PFSK-1 (cell line): Measurements from ENCODE around the gene B3GNT3.

Source experiments
- SIN3A ChIP-seq: IDR thresholded peaks from 2 replicates; pipeline ENCODE4 v1.6.1; 2012; ENCODE audit warnings: mild to moderate bottlenecking, low read length, moderate library complexity, borderline replicate concordance; ENCODE audit not compliant: insufficient read depth
- TF ChIP-seq, protein P1 (sequence below), 2 experiments: IDR thresholded peaks; 2 replicates each; pipeline versions ENCODE4 v1.6.1 to v1.8.0; 2011 to 2012; ENCODE audit warnings: low read depth in 2 of 2, low read length in 2 of 2, control low read depth in 1 of 2, inconsistent platforms in 1 of 2, mild to moderate bottlenecking in 1 of 2, moderate library complexity in 1 of 2; ENCODE audit not compliant: insufficient read depth in 1 of 2

DNA sequence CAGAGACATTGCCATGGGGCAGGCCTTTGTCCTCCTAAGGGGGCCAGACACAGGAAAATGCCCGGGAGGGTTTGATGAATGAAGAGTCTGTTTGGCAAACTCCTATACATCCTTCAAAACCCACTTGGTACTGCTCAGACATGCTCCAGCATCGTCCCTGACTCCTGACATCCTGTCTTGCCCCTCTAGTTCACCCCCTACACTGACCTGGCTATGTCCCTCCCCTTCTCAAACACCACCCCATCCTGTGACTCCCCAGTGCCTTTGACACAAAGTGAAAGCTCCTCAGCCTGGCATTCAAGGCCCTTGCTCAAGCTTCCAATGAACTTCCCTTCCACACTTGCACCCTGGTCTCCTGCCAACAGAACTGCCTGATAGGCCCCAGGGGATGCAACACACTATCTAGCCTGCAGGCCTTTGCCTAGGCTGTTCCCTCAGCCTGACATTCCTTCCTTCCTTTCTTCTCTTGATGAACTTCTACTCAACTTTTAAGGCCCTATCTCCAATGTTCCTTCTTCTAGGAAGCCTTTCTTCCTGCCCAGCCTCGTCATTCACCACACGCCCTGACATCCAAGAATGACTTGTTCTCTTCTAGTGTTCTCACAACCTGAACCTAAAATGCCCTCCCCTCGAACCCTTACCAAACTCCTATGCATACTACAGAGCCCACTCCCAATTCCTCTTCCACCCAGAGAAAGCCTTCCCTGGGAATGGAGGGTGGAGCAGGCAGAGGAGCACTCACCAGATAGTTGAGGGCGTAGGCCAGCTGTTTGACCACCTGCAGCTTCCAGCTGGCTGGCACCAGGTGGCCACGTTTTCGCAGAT lies 40.5 kb downstream of the B3GNT3 start:
- TF ChIP-seq, protein P1, sequence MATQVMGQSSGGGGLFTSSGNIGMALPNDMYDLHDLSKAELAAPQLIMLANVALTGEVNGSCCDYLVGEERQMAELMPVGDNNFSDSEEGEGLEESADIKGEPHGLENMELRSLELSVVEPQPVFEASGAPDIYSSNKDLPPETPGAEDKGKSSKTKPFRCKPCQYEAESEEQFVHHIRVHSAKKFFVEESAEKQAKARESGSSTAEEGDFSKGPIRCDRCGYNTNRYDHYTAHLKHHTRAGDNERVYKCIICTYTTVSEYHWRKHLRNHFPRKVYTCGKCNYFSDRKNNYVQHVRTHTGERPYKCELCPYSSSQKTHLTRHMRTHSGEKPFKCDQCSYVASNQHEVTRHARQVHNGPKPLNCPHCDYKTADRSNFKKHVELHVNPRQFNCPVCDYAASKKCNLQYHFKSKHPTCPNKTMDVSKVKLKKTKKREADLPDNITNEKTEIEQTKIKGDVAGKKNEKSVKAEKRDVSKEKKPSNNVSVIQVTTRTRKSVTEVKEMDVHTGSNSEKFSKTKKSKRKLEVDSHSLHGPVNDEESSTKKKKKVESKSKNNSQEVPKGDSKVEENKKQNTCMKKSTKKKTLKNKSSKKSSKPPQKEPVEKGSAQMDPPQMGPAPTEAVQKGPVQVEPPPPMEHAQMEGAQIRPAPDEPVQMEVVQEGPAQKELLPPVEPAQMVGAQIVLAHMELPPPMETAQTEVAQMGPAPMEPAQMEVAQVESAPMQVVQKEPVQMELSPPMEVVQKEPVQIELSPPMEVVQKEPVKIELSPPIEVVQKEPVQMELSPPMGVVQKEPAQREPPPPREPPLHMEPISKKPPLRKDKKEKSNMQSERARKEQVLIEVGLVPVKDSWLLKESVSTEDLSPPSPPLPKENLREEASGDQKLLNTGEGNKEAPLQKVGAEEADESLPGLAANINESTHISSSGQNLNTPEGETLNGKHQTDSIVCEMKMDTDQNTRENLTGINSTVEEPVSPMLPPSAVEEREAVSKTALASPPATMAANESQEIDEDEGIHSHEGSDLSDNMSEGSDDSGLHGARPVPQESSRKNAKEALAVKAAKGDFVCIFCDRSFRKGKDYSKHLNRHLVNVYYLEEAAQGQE (IDR thresholded peaks at IDR 0.05; ENCODE audit: insufficient read depth in 1 of 2, low read depth in 2 of 2, low read length in 2 of 2), result no peak
- no peak for TF ChIP-seq SIN3A
